Measurements from ENCODE around the gene RAD51B.

RAD51B gene

GRCh38 chr14:68386950-68387779, 567.6 kb downstream of the RAD51B start:
- Histone ChIP-seq H3K36me3 (ENCODE audit: low read depth) (no peaks in the 10 kb centered on the region), H3K27me3 (ENCODE audit: insufficient read depth, poor library complexity, severe bottlenecking) (no peaks in the 10 kb centered on the region), H3K9me3 (ENCODE audit: severe bottlenecking) (no peaks in the 10 kb centered on the region), H3K4me3 (ENCODE audit: severe bottlenecking) (no peak overlapping the region), H3K4me1 (ENCODE audit: insufficient read depth, poor library complexity, severe bottlenecking) (no peaks in the 10 kb centered on the region), H3K27ac (ENCODE audit: poor library complexity, severe bottlenecking) (no peak overlapping the region)
- ATAC-seq (ENCODE audit: low read depth) = no peak
- no peak for TF ChIP-seq CTCF (IDR thresholded peaks at IDR 0.05; ENCODE audit: poor library complexity, severe bottlenecking)
- DNase-seq (ENCODE audit: low spot score) = no peak

- no peak overlapping the region for H3K27ac ChIP-seq (ENCODE audit: poor library complexity, severe bottlenecking)
- no peak overlapping the region for H3K4me3 ChIP-seq (ENCODE audit: severe bottlenecking)
- H3K4me1 ChIP-seq (ENCODE audit: insufficient read depth, poor library complexity, severe bottlenecking) = no peaks in the 10 kb centered on the region
- H3K36me3 ChIP-seq (ENCODE audit: low read depth) = no peaks in the 10 kb centered on the region
- H3K9me3 ChIP-seq (ENCODE audit: severe bottlenecking) = no peaks in the 10 kb centered on the region
- DNase-seq (ENCODE audit: low spot score) = no peak
- ATAC-seq (ENCODE audit: low read depth) = no peak
- no peaks in the 10 kb centered on the region for H3K27me3 ChIP-seq (ENCODE audit: insufficient read depth, poor library complexity, severe bottlenecking)
- no peak for TF ChIP-seq CTCF (IDR thresholded peaks at IDR 0.05; ENCODE audit: poor library complexity, severe bottlenecking)
These were observed 570.4 kb downstream of the RAD51B start for GRCh38 chr14:68389943-68390342.

- Histone ChIP-seq H3K4me3 (ENCODE audit: severe bottlenecking) (no peak overlapping the region), H3K9me3 (ENCODE audit: severe bottlenecking) (no peaks in the 10 kb centered on the region), H3K27me3 (ENCODE audit: insufficient read depth, poor library complexity, severe bottlenecking) (no peaks in the 10 kb centered on the region), H3K27ac (ENCODE audit: poor library complexity, severe bottlenecking) (no peak overlapping the region), H3K4me1 (ENCODE audit: insufficient read depth, poor library complexity, severe bottlenecking) (peaks cover 4% of the 10 kb centered on the region), H3K36me3 (ENCODE audit: low read depth) (no peaks in the 10 kb centered on the region)
- DNase-seq (ENCODE audit: low spot score) (no peak), ATAC-seq (ENCODE audit: low read depth) (no peak)
- TF ChIP-seq CTCF (IDR thresholded peaks at IDR 0.05; ENCODE audit: poor library complexity, severe bottlenecking) = no peak
These were observed 571.2 kb downstream of the RAD51B start for GRCh38 chr14:68390741-68391140.

- no peak for TF ChIP-seq CTCF (IDR thresholded peaks at IDR 0.05; ENCODE audit: poor library complexity, severe bottlenecking)
- no peaks in the 10 kb centered on the region for H3K36me3 ChIP-seq (ENCODE audit: low read depth)
- no peak overlapping the region for H3K4me3 ChIP-seq (ENCODE audit: severe bottlenecking)
- H3K9me3 ChIP-seq (ENCODE audit: severe bottlenecking) = no peaks in the 10 kb centered on the region
- H3K4me1 ChIP-seq (ENCODE audit: insufficient read depth, poor library complexity, severe bottlenecking) = peaks cover 11% of the 10 kb centered on the region
- no peak for ATAC-seq (ENCODE audit: low read depth)
- no peak for DNase-seq (ENCODE audit: low spot score)
- H3K27ac ChIP-seq (ENCODE audit: poor library complexity, severe bottlenecking) = no peak overlapping the region
- H3K27me3 ChIP-seq (ENCODE audit: insufficient read depth, poor library complexity, severe bottlenecking) = no peaks in the 10 kb centered on the region
These were observed 571.9 kb downstream of the RAD51B start for GRCh38 chr14:68391311-68392014.

Measured in RWPE2 (cell line).